K562 (cell line): ENCODE results near the gene CHRNE. TPM values are rescaled to one million over a fixed set of nuclear protein-coding genes. Genes with fewer than 3 reads are reported as not detected.

ENCODE experiments used
- ATAC-seq: fragments of 200-7000 bp; cut with Tn5 transposase; 3 replicates; pipeline ENCODE4 v1.9.1; 2020; ENCODE audit warnings: moderate library complexity
- BruUV-seq: library from RNA; stranded (reverse); fragments of 400-500 nt; replicated peaks from 2 replicates; lab custom pipeline; 2021; lab: Mats Ljungman, UMichigan
- CTCF ChIA-PET: fragments of 300-600 bp; formaldehyde crosslinking; extraction: SDS; loops from one replicate; lab custom pipeline; 2021; ENCODE audit warnings: low intra/inter-chr PET ratio; lab: Yijun Ruan, JAX
- POLR2A ChIA-PET: fragments of 300-600, 350-650 bp; sonication (Branson Sonifier 250); formaldehyde crosslinking; extraction: SDS; loops from one replicate; lab custom pipeline; 2021; ENCODE audit warnings: antibody characterized with exemption, inconsistent platforms; lab: Yijun Ruan, JAX
- DNase-seq, 4 experiments: peaks; one replicate each; pipeline versions ENCODE4 v3.0.0 to v3.0.0-alpha.2; 2011 to 2018; ENCODE audit warnings: low spot score in 3 of 4, mixed read lengths in 3 of 4; ENCODE audit errors: extremely low read depth in 1 of 4
- FAIRE-seq: peaks from 2 replicates; lab custom pipeline; 2011; peaks lifted over from hg19 to GRCh38; lab: Jason Lieb, UNC
- H2AFZ ChIP-seq: 2 replicates; pipeline ENCODE4 v1.6.0; 2011; ENCODE audit warnings: low read depth, low read length, control low read depth, inconsistent platforms
- H3K27ac ChIP-seq: fragments of 200-600 bp; 3 replicates; pipeline ENCODE4 v1.8.0; 2011; ENCODE audit warnings: low read depth, mild to moderate bottlenecking, control low read depth, inconsistent platforms, low read length, moderate library complexity, mixed read lengths; ENCODE audit errors: extremely low read depth
- H3K27me3 ChIP-seq, 2 experiments: fragments of 300-600 bp in 1 of 2; 2 replicates in 1 of 2; 3 replicates in 1 of 2; pipeline versions ENCODE4 v1.6.0 to v1.8.0; 2011; ENCODE audit warnings: inconsistent platforms in 2 of 2, low read length in 2 of 2, mild to moderate bottlenecking in 1 of 2, mixed read lengths in 1 of 2, moderate library complexity in 1 of 2; ENCODE audit not compliant: control insufficient read depth in 2 of 2, insufficient read depth in 2 of 2
- H3K36me3 ChIP-seq: fragments of 300-600 bp; 3 replicates; pipeline ENCODE4 v1.8.0; 2011; ENCODE audit warnings: mild to moderate bottlenecking, low read length, inconsistent platforms; ENCODE audit not compliant: control insufficient read depth, insufficient read depth
- H3K4me1 ChIP-seq, 2 experiments: fragments of 200-600 bp in 1 of 2; replicated peaks in 1 of 2; 2 replicates in 1 of 2; 3 replicates in 1 of 2; pipeline versions ENCODE4 v1.5.1 to v1.8.0; 2011; ENCODE audit warnings: inconsistent platforms in 2 of 2, low read length in 2 of 2, mild to moderate bottlenecking in 1 of 2, mixed read lengths in 1 of 2, moderate library complexity in 1 of 2; ENCODE audit not compliant: control insufficient read depth in 2 of 2, insufficient read depth in 2 of 2
- H3K4me2 ChIP-seq: 2 replicates; pipeline ENCODE4 v1.6.1; 2011; ENCODE audit warnings: low read length, control low read depth, inconsistent platforms, mixed read lengths; ENCODE audit not compliant: insufficient read depth
- H3K4me3 ChIP-seq: fragments of 200-600 bp; sonication (generic), shearing (Covaris generic); 2 replicates; pipeline ENCODE4 v1.5.1; 2016; ENCODE audit warnings: control low read depth, inconsistent platforms
- H3K79me2 ChIP-seq: fragments of 200-600 bp; 3 replicates; pipeline ENCODE4 v1.8.0; 2011; ENCODE audit warnings: low read length, inconsistent platforms; ENCODE audit not compliant: control insufficient read depth, insufficient read depth
- H3K9ac ChIP-seq, 2 experiments: 2 replicates each; pipeline versions ENCODE4 v1.6.0 to v1.6.1; 2011; ENCODE audit warnings: low read depth in 2 of 2, low read length in 2 of 2, control low read depth in 1 of 2, inconsistent platforms in 1 of 2, mild to moderate bottlenecking in 1 of 2, mixed read lengths in 1 of 2; ENCODE audit not compliant: insufficient read depth in 1 of 2
- H3K9me1 ChIP-seq: one replicate; pipeline ENCODE4 v1.6.0; 2011; ENCODE audit warnings: inconsistent platforms, mild to moderate bottlenecking, low read length, moderate library complexity; ENCODE audit not compliant: control insufficient read depth, insufficient read depth
- H3K9me3 ChIP-seq: replicated peaks from 2 replicates; pipeline ENCODE4 v1.5.1; 2011; ENCODE audit warnings: low read depth, low read length, inconsistent platforms; ENCODE audit not compliant: control insufficient read depth, insufficient read depth
- H4K20me1 ChIP-seq: replicated peaks from 2 replicates; pipeline ENCODE4 v1.6.1; 2011; ENCODE audit warnings: low read length, inconsistent platforms, mixed read lengths; ENCODE audit not compliant: control insufficient read depth, insufficient read depth
- CSDE1 ChIP-seq, 2 experiments: fragments of 450-650 bp; IDR thresholded peaks; 2 replicates each; pipeline ENCODE4 v1.6.1; 2016; ENCODE audit warnings: mild to moderate bottlenecking in 1 of 2
- KLF13 ChIP-seq: fragments of 450-650 bp; IDR thresholded peaks from 2 replicates; pipeline ENCODE4 v1.6.1; 2016; ENCODE audit warnings: missing genetic modification characterization, low read depth, mild to moderate bottlenecking, missing compliant biosample characterization, moderate library complexity, borderline replicate concordance
- POLR2G ChIP-seq: fragments of 200-400 bp; formaldehyde crosslinking; IDR thresholded peaks from 2 replicates; pipeline ENCODE4 v1.6.1; 2017; ENCODE audit warnings: low read depth, mild to moderate bottlenecking, antibody characterized with exemption, low read length, moderate library complexity
- RUNX1 ChIP-seq: sonication (generic); IDR thresholded peaks from 2 replicates; pipeline ENCODE4 v1.6.1; 2016; ENCODE audit warnings: antibody characterized with exemption, low read depth
- TEAD1 ChIP-seq, 2 experiments: fragments of 450-650 bp in 1 of 2; sonication (generic) in 1 of 2; formaldehyde crosslinking; IDR thresholded peaks; 2 replicates each; pipeline versions ENCODE4 v1.4.0 to v1.8.0; 2020 to 2022; ENCODE audit warnings: mild to moderate bottlenecking in 2 of 2, missing genetic modification reagents in 1 of 2
- ZSCAN32 ChIP-seq: fragments of 450-650 bp; formaldehyde crosslinking; IDR thresholded peaks from 2 replicates; pipeline ENCODE4 v1.4.0; 2020; ENCODE audit warnings: mild to moderate bottlenecking, moderate library complexity
- WGBS: fragments of 100-300 bp; shearing (Covaris generic); methylation state at CpG from one replicate; pipeline ENCODE4 v1.1.6; 2016; ENCODE audit warnings: low coverage, mixed read lengths; ENCODE audit not compliant: insufficient coverage; ENCODE audit errors: missing lambda C conversion rate; 5-methylcytosine and 5-hydroxymethylcytosine counted together
- in situ Hi-C: fragments of 300-500 bp; cut with MboI; formaldehyde crosslinking; loops from 4 replicates; pipeline ENCODE4 v1.15.0; 2018; ENCODE audit warnings: inconsistent platforms, mixed read lengths
- intact Hi-C: fragments of 100-400 bp; cut with micrococcal nuclease; formaldehyde crosslinking; loops from 2 replicates; pipeline ENCODE4 v1.14.2; 2022
- polyA plus RNA-seq, 8 experiments: library from polyadenylated mRNA; depleted of rRNA in 4 of 8; stranded (reverse) in 5 of 8; unstranded in 3 of 8; fragments of >200 nt; fragmentation: Nextera tagmentation in 2 of 8; fragmentation: Illumina TruSeq in 1 of 8; extraction: Ambion mirVana in 2 of 8; extraction: Trizol in 1 of 8; gene quantifications; 2 replicates each; pipeline versions ENCODE4 v1.2.1 to v1.2.3, GENCODE V29; 2011 to 2014; ENCODE audit warnings: inconsistent platforms in 1 of 8, missing spikeins in 1 of 8
- total RNA-seq, 7 experiments: library from RNA; depleted of rRNA in 6 of 7; stranded (reverse); fragments of >200 nt in 6 of 7; fragmentation: Illumina TruSeq in 2 of 7; extraction: Trizol in 2 of 7; gene quantifications; 2 replicates each; pipeline versions ENCODE4 v1.2.1 to v1.2.3, GENCODE V29; 2011 to 2021; ENCODE audit warnings: low replicate concordance in 1 of 7
- TF ChIP-seq, protein P1 (sequence below): sonication (generic); formaldehyde crosslinking; IDR thresholded peaks from 2 replicates; pipeline ENCODE4 v1.8.1; 2022; ENCODE audit warnings: missing genetic modification reagents
- TF ChIP-seq, protein P2 (sequence below): fragments of 250-450 bp; sonication (Bioruptor Pico); IDR thresholded peaks from 2 replicates; pipeline ENCODE4 v1.8.0; 2022; ENCODE audit warnings: moderate library complexity, mild to moderate bottlenecking, inconsistent platforms
- TF ChIP-seq, protein P3 (sequence below): fragments of 450-650 bp; IDR thresholded peaks from 2 replicates; pipeline ENCODE4 v1.6.1; 2017; ENCODE audit warnings: antibody characterized with exemption

The CHRNE gene
- total and polyA plus RNA-seq, 9 of the 15 experiments (the other 6 are each of a cell fraction or from before 2014, with no cell fraction given) = not detected

DNA sequence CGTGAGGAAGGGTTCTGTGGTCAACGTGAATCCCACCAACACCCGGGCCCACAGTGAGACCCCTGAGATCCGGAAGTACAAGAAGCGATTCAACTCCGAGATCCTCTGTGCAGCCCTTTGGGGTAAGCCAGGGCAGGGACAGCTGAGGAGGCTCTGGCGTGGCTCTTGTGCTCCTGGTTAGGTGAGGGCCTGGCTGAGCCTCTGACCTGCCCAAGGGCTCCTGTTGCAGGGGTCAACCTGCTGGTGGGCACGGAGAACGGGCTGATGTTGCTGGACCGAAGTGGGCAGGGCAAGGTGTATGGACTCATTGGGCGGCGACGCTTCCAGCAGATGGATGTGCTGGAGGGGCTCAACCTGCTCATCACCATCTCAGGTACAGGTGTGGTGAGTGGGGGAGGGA is 7.8 kb downstream of the CHRNE start:
- Histone ChIP-seq H3K9me1 (no peaks in the 10 kb centered on the region), H3K27me3 (no peaks in the 10 kb centered on the region), H3K9me3 (no peaks in the 10 kb centered on the region), H2AFZ (no peak overlapping the region), H3K79me2 (no peaks in the 10 kb centered on the region), H3K4me3 (no peak overlapping the region), H4K20me1 (no peaks in the 10 kb centered on the region), H3K9ac (no peak overlapping the region), H3K27ac (no peak overlapping the region), H3K36me3 (peaks cover 65% of the 10 kb centered on the region; the same call in 2 of the 3 replicates), H3K4me2 (no peak overlapping the region), H3K4me1 (peaks cover 0 to 19% of the 10 kb centered on the region in 2 experiments; a peak in 2 of 5 replicates)
- no peak for FAIRE-seq
- in situ Hi-C loops = no loop called here
- POLR2A ChIA-PET = no interaction called here
- WGBS = 97% methylated on average over 5 of the region's 13 CpGs
- TF ChIP-seq POLR2G (0 out of 2 replicates have a peak, but pooled peaks have one; percentile 45), RUNX1 (no peak)
- BruUV-seq = no TSS peak
- no peak for ATAC-seq
- CTCF ChIA-PET = no interaction called here
- no peak for DNase-seq
- intact Hi-C loops = no loop called here

DNA sequence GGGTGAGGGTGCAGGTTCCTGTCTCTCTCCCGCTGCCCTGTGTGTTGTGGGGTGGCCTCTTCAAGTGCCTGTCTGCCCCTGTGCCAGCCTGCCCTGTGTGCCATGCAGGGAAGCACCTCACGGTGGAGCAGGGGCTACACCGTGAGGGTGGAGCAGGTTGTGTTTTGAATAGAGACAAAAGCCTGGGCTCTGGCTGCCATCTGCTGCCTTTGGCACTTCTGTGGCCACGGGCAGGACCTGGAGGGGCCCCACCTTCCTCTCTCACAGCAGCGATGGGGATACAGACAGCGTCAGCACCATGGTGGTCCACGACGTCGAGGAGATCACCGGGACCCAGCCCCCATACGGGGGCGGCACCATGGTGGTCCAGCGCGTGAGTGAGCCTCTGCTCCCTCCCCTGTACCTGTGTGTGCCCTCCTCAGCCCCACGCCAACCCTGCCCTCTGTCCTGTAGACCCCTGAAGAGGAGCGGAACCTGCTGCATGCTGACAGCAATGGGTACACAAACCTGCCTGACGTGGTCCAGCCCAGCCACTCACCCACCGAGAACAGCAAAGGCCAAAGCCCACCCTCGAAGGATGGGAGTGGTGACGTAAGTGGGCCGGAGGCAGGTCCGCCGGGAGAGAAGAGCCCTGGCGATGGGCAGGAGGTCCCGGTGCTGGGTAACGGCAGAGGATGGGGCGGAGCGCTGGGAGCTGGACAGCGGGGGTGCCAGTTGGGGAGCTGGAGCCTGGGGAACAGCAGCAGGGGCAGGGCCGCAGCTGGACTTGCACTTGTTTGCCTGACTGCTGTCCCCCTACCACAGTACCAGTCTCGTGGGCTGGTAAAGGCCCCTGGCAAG is 9.0 kb downstream of the CHRNE start:
- 96% methylated on average over 12 of the region's 31 CpGs for WGBS
- Histone ChIP-seq H2AFZ (no peak overlapping the region), H3K4me3 (no peak overlapping the region), H3K9ac (no peak overlapping the region), H3K4me2 (no peak overlapping the region), H3K9me3 (no peaks in the 10 kb centered on the region), H3K27me3 (no peaks in the 10 kb centered on the region), H4K20me1 (0 out of 2 replicates have a peak, but pooled peaks cover 1% of the 10 kb centered on the region), H3K9me1 (no peaks in the 10 kb centered on the region), H3K79me2 (no peaks in the 10 kb centered on the region), H3K27ac (no peak overlapping the region), H3K4me1 (peaks cover 0 to 23% of the 10 kb centered on the region in 2 experiments; a peak in 2 of 5 replicates), H3K36me3 (peaks cover 71% of the 10 kb centered on the region; the same call in 2 of the 3 replicates)
- DNase-seq = no peak
- intact Hi-C loops (no loop called here), in situ Hi-C loops (no loop called here)
- CTCF ChIA-PET = no interaction called here
- POLR2A ChIA-PET = no interaction called here
- FAIRE-seq = no peak
- no TSS peak for BruUV-seq
- ATAC-seq = no peak
- TF ChIP-seq, protein P1, sequence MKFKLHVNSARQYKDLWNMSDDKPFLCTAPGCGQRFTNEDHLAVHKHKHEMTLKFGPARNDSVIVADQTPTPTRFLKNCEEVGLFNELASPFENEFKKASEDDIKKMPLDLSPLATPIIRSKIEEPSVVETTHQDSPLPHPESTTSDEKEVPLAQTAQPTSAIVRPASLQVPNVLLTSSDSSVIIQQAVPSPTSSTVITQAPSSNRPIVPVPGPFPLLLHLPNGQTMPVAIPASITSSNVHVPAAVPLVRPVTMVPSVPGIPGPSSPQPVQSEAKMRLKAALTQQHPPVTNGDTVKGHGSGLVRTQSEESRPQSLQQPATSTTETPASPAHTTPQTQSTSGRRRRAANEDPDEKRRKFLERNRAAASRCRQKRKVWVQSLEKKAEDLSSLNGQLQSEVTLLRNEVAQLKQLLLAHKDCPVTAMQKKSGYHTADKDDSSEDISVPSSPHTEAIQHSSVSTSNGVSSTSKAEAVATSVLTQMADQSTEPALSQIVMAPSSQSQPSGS (CRISPR knock-in tag) = no peak
- TF ChIP-seq TEAD1 (CRISPR knock-in tag; IDR thresholded peaks at IDR 0.05) (no peak), KLF13 (tag) (no peak), CSDE1 (IDR thresholded peaks at IDR 0.05) (no peak), ZSCAN32 (no peak)
- TF ChIP-seq, protein P2, sequence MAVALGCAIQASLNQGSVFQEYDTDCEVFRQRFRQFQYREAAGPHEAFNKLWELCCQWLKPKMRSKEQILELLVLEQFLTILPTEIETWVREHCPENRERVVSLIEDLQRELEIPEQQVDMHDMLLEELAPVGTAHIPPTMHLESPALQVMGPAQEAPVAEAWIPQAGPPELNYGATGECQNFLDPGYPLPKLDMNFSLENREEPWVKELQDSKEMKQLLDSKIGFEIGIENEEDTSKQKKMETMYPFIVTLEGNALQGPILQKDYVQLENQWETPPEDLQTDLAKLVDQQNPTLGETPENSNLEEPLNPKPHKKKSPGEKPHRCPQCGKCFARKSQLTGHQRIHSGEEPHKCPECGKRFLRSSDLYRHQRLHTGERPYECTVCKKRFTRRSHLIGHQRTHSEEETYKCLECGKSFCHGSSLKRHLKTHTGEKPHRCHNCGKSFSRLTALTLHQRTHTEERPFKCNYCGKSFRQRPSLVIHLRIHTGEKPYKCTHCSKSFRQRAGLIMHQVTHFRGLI (CRISPR knock-in tag) = no peak
- TF ChIP-seq, protein P3, sequence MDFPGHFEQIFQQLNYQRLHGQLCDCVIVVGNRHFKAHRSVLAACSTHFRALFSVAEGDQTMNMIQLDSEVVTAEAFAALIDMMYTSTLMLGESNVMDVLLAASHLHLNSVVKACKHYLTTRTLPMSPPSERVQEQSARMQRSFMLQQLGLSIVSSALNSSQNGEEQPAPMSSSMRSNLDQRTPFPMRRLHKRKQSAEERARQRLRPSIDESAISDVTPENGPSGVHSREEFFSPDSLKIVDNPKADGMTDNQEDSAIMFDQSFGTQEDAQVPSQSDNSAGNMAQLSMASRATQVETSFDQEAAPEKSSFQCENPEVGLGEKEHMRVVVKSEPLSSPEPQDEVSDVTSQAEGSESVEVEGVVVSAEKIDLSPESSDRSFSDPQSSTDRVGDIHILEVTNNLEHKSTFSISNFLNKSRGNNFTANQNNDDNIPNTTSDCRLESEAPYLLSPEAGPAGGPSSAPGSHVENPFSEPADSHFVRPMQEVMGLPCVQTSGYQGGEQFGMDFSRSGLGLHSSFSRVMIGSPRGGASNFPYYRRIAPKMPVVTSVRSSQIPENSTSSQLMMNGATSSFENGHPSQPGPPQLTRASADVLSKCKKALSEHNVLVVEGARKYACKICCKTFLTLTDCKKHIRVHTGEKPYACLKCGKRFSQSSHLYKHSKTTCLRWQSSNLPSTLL = no peak
